Thyroid gland (tissue), 4 donors: Measurements from ENCODE around the gene NDST1. TPM values are rescaled to one million over a fixed set of nuclear protein-coding genes. Genes with fewer than 3 reads are reported as not detected.

Experiments
- DNase-seq, 2 donors: peaks; one replicate each; pipeline ENCODE4 v3.0.0-alpha.2; 2019
- H3K27ac ChIP-seq, 3 donors: fragments of 200-600 bp; sonication (generic); 1 replicate in 2 of 3; 2 replicates in 1 of 3; pipeline ENCODE4 v1.5.1; 2016 to 2019; ENCODE audit warnings: mild to moderate bottlenecking in 1 of 3, moderate library complexity in 1 of 3
- H3K27me3 ChIP-seq: fragments of 200-600 bp; sonication (generic); one replicate; pipeline ENCODE4 v1.5.1; 2019
- H3K36me3 ChIP-seq, 2 donors: fragments of 200-600 bp; sonication (generic); one replicate each; pipeline ENCODE4 v1.5.1; 2016 to 2019
- H3K4me1 ChIP-seq, 2 donors: fragments of 200-600 bp; sonication (generic); one replicate each; pipeline ENCODE4 v1.5.1; 2017 to 2019
- H3K4me3 ChIP-seq, 3 donors: fragments of 200-600 bp; sonication (generic); replicated peaks in 1 of 3; 1 replicate in 2 of 3; 2 replicates in 1 of 3; pipeline ENCODE4 v1.5.1; 2016; ENCODE audit warnings: mild to moderate bottlenecking in 1 of 3
- H3K9me3 ChIP-seq: fragments of 200-600 bp; sonication (generic); one replicate; pipeline ENCODE4 v1.5.1; 2017
- POLR2A ChIP-seq, 2 donors: fragments of 450-650 bp; IDR thresholded peaks; one replicate each; pipeline ENCODE4 v1.6.1; 2017; ENCODE audit warnings: antibody characterized with exemption in 2 of 2, mild to moderate bottlenecking in 2 of 2, moderate library complexity in 1 of 2
- WGBS, 2 donors: methylation state at CpG; one replicate each; pipeline ENCODE4 v1.1.5; 2017; 5-methylcytosine and 5-hydroxymethylcytosine counted together
- intact Hi-C: fragments of 100-400 bp; cut with DNase I; formaldehyde crosslinking; loops from one replicate; pipeline ENCODE4 v1.15.1; 2023
- total RNA-seq, 4 donors: library from RNA; depleted of rRNA; stranded (reverse); fragments of >200 nt; gene quantifications; one replicate each; pipeline ENCODE4 v1.2.3, GENCODE V29; 2016
- TF ChIP-seq, protein P1 (sequence below), 6 experiments: fragments of 200-600 bp in 3 of 6; fragments of 450-650 bp in 3 of 6; sonication (generic) in 3 of 6; IDR thresholded peaks; one replicate each; pipeline ENCODE4 v1.5.1; 2016 to 2019; ENCODE audit warnings: antibody characterized with exemption in 6 of 6, mild to moderate bottlenecking in 2 of 6, inconsistent platforms in 1 of 6, moderate library complexity in 1 of 6

The NDST1 gene
- total RNA-seq, 4 donors from 2014 or later = 84.9 to 171 (median 113) TPM

DNA sequence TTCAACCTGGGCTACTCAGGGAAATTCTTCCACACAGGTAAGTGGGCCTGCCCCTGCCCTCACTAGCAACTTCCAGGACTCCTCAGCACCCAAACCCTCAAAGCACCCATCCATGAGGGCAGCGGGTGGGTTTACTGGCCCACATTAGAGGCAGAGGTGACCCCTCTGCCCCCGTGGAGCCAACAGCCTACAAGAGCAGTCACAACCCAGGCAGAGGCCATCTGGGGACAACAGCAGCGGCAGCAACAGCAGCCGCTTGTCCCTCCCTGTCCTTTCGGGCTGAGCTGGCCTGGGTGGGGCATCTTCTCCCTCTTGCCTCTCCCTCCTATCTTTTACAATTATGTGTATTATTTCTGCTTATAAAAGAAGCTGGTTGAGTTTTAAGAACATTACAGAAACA lies 25.1 kb downstream of the NDST1 start:
- no peak for DNase-seq
- Histone ChIP-seq H3K4me3 (no peak overlapping the region), H3K27me3 (no peaks in the 10 kb centered on the region), H3K4me1 (peaks cover 0 to 22% of the 10 kb centered on the region in 2 donors), H3K9me3 (no peaks in the 10 kb centered on the region), H3K36me3 (peaks cover 37 to 44% of the 10 kb centered on the region in 2 donors), H3K27ac (no peak overlapping the region)
- intact Hi-C loops = no loop called here
- 86 to 96% methylated on average over 4 to 5 of the region's 5 CpGs for WGBS, 2 donors
- TF ChIP-seq POLR2A (IDR thresholded peaks at IDR 0.05) = no peak
- TF ChIP-seq, protein P1, sequence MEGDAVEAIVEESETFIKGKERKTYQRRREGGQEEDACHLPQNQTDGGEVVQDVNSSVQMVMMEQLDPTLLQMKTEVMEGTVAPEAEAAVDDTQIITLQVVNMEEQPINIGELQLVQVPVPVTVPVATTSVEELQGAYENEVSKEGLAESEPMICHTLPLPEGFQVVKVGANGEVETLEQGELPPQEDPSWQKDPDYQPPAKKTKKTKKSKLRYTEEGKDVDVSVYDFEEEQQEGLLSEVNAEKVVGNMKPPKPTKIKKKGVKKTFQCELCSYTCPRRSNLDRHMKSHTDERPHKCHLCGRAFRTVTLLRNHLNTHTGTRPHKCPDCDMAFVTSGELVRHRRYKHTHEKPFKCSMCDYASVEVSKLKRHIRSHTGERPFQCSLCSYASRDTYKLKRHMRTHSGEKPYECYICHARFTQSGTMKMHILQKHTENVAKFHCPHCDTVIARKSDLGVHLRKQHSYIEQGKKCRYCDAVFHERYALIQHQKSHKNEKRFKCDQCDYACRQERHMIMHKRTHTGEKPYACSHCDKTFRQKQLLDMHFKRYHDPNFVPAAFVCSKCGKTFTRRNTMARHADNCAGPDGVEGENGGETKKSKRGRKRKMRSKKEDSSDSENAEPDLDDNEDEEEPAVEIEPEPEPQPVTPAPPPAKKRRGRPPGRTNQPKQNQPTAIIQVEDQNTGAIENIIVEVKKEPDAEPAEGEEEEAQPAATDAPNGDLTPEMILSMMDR (IDR thresholded peaks at IDR 0.05) = no peak

DNA sequence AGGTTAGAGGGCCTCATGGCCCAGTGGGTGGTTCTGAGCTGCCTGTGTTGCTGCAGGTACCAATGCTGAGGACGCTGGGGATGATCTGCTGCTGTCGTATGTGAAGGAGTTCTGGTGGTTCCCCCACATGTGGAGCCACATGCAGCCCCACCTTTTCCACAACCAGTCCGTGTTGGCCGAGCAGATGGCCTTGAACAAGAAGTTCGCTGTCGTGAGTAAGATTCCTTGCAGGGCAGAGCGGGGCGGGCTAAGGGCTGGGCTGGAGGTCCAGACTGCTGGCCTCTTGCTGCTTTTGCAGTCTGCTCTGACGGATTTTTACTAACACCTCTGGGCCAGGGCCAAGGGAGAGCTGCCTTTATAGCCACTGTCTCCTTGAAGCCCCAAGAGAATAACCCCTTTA lies 26.9 kb downstream of the NDST1 start:
- no peak for DNase-seq
- Histone ChIP-seq H3K4me3 (no peak overlapping the region), H3K36me3 (peaks cover 44 to 49% of the 10 kb centered on the region in 2 donors), H3K9me3 (no peaks in the 10 kb centered on the region), H3K27me3 (no peaks in the 10 kb centered on the region), H3K27ac (peak overlapping the region in 2 of 3 donors; percentile 8 to 21), H3K4me1 (peaks cover under 1 to 28% of the 10 kb centered on the region in 2 donors)
- no peak for TF ChIP-seq POLR2A (IDR thresholded peaks at IDR 0.05)
- TF ChIP-seq, protein P1 (IDR thresholded peaks at IDR 0.05) = no peak
- intact Hi-C loops = no loop called here
- WGBS, 2 donors = 89 to 97% methylated on average over 8 to 9 of the region's 9 CpGs

DNA sequence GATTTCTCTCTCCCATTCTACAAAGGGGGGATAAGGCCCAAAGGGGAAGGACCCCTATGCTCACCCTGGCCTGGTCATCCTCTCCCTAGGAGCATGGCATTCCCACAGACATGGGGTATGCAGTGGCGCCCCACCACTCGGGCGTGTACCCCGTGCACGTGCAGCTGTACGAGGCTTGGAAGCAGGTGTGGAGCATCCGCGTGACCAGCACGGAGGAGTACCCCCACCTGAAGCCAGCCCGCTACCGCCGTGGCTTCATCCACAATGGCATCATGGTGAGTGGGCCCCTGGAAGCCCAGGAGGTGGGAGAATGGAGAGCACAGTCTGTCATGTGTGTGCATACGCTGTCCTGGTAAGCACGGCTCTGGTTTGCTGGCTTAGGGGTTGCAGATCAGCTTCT lies 27.7 kb downstream of the NDST1 start:
- intact Hi-C loops = no loop called here
- H3K4me3 ChIP-seq = no peak overlapping the region
- 89 to 93% methylated on average over 10 to 13 of the region's 14 CpGs for WGBS, 2 donors
- no peak for DNase-seq
- no peaks in the 10 kb centered on the region for H3K9me3 ChIP-seq
- peak overlapping the region in 1 of 3 donors; percentile 28 for H3K27ac ChIP-seq
- peaks cover 52 to 56% of the 10 kb centered on the region in 2 donors for H3K36me3 ChIP-seq
- H3K27me3 ChIP-seq = no peaks in the 10 kb centered on the region
- peaks cover 8 to 28% of the 10 kb centered on the region in 2 donors for H3K4me1 ChIP-seq
- TF ChIP-seq POLR2A (IDR thresholded peaks at IDR 0.05) = no peak
- TF ChIP-seq, protein P1 (IDR thresholded peaks at IDR 0.05) = no peak

DNA sequence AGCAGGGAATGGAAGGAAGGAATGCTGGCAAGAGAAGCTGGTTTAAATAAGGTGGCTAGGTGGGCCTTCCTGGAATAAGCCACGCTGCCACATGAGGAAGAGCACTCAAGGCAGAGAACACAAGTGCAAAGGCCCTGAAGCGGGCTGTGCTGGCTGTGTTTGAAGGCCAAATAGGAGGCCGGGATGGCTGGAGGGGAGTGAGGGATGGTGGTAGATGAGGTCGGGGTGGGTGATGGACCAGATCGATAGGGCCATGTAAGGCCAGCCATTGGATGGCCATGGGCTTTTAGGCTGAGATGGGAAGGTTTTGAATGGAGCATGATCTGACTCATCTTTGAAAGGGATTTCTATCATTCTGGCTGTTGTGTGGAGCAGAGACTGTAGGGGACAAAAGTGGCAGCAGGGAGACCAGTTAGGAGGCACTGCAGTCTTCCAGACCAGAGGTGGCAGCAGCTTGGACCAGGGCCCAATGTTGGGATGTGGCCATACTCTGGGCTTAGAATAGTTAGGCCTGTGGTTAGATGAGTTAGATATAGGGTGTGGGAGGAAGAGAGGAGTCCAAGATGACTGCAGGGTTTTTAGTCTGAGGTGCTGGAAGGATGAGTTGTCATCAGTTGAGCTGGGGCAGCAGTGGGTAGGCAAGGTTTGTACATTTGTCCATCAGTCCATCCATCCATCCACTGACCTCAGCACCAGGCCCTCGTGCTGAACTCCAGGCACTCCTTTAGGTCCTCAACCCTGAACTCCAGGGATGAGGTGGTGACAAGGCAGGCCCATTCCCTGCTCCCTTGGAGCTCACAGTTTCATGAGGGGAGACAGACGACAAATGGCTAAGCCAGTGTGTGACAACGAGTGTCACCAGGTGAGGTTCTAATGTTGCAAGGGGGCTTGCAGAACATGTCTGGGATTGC lies 30.3 kb downstream of the NDST1 start:
- intact Hi-C loops = no loop called here
- 80 to 86% methylated on average over 8 of the region's 8 CpGs for WGBS, 2 donors
- H3K36me3 ChIP-seq = peaks cover 50 to 54% of the 10 kb centered on the region in 2 donors
- TF ChIP-seq, protein P1 (IDR thresholded peaks at IDR 0.05) = no peak
- no peak for TF ChIP-seq POLR2A (IDR thresholded peaks at IDR 0.05)
- H3K9me3 ChIP-seq = no peaks in the 10 kb centered on the region
- H3K27ac ChIP-seq = peak overlapping the region in 2 of 3 donors; percentile 20 to 93
- H3K4me1 ChIP-seq = peaks cover 19 to 46% of the 10 kb centered on the region in 2 donors
- no peaks in the 10 kb centered on the region for H3K27me3 ChIP-seq
- no peak overlapping the region for H3K4me3 ChIP-seq
- no peak for DNase-seq

DNA sequence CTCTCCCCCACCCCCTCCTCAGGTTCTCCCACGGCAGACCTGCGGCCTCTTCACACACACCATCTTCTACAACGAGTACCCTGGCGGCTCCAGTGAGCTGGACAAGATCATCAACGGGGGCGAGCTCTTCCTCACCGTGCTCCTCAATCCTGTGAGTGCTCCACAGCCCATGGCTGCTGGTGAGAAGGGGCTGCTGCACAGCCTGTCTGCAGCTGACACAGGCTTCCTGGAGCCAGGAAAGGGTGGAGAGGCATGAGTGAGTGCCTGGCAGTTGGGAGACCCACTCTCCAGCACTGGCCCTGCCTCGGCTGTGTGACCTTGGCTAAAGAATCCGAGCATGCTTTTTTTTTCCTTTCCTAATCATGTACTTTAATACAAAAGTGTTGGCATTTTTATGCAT lies 31.3 kb downstream of the NDST1 start:
- intact Hi-C loops = no loop called here
- 65 to 74% methylated on average over 7 to 9 of the region's 9 CpGs for WGBS, 2 donors
- peaks cover 45 to 50% of the 10 kb centered on the region in 2 donors for H3K36me3 ChIP-seq
- TF ChIP-seq POLR2A (IDR thresholded peaks at IDR 0.05) = no peak
- TF ChIP-seq, protein P1 (IDR thresholded peaks at IDR 0.05) = no peak
- peaks cover 19 to 46% of the 10 kb centered on the region in 2 donors for H3K4me1 ChIP-seq
- H3K27me3 ChIP-seq = no peaks in the 10 kb centered on the region
- no peaks in the 10 kb centered on the region for H3K9me3 ChIP-seq
- peak overlapping the region in 2 of 3 donors; percentile 20 to 93 for H3K27ac ChIP-seq
- no peak for DNase-seq
- H3K4me3 ChIP-seq = no peak overlapping the region
